ENCODE measurements around the gene LINC01488. TPM values are rescaled to one million over a fixed set of nuclear protein-coding genes. Genes with fewer than 3 reads are reported as not detected.

Gene LINC01488
- total RNA-seq, 1 experiment from 2014 or later: not detected

DNA sequence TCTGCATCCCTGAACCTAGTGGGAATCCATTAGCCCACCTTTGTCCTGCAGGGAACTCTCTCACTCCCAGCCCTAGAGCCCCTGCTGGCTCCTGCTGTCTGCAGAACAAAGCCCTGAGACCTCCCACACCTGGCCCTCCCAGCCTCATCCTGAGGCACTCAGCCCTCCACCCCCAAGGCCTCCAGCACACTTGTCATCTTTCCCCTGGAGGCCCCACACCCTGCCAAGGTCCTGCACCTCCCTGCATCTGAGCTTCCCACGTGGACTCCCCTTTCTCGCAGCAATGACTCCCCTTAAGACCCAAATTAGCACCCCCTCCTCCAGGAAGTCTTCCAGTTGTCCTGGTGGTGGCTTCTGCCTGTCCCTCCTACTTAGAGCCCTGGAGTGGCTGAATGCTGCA is 42.3 kb upstream of the LINC01488 start:
- intact Hi-C loops (cut with micrococcal nuclease; ENCODE audit: unreplicated experiment): no loop called here
- no peak for DNase-seq
- 0 out of 2 replicates have a peak, but pooled peaks cover 4% of the 10 kb centered on the region for H3K79me2 ChIP-seq (ENCODE audit: low read depth)
- no peak overlapping the region for H3K4me3 ChIP-seq
- no TSS peak for BruUV-seq (replicated peaks)
- H3K36me3 ChIP-seq (ENCODE audit: low read depth): no peaks in the 10 kb centered on the region
- H3K4me1 ChIP-seq (replicated peaks; ENCODE audit: insufficient read depth): peaks cover 74% of the 10 kb centered on the region
- no peak overlapping the region for H2AFZ ChIP-seq
- CTCF ChIA-PET: no interaction called here
- H3K9me2 ChIP-seq (ENCODE audit: insufficient read depth): no peaks in the 10 kb centered on the region
- POLR2A ChIA-PET (ENCODE audit: unreplicated experiment): interaction anchor here (0.5 to 0.7 kb wide), 2 partner anchors 220 to 272 kb away, joined by 3 to 4 read pairs; no protein-coding TSS in a partner anchor
- TF ChIP-seq, protein P1, sequence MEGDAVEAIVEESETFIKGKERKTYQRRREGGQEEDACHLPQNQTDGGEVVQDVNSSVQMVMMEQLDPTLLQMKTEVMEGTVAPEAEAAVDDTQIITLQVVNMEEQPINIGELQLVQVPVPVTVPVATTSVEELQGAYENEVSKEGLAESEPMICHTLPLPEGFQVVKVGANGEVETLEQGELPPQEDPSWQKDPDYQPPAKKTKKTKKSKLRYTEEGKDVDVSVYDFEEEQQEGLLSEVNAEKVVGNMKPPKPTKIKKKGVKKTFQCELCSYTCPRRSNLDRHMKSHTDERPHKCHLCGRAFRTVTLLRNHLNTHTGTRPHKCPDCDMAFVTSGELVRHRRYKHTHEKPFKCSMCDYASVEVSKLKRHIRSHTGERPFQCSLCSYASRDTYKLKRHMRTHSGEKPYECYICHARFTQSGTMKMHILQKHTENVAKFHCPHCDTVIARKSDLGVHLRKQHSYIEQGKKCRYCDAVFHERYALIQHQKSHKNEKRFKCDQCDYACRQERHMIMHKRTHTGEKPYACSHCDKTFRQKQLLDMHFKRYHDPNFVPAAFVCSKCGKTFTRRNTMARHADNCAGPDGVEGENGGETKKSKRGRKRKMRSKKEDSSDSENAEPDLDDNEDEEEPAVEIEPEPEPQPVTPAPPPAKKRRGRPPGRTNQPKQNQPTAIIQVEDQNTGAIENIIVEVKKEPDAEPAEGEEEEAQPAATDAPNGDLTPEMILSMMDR (conservative IDR thresholded peaks at IDR 0.05): no peak
- no peak for TF ChIP-seq EZH2 (IDR thresholded peaks at IDR 0.05; ENCODE audit: low read depth)
- no peaks in the 10 kb centered on the region for H3K9me3 ChIP-seq (ENCODE audit: insufficient read depth, low read depth)
- H3K27me3 ChIP-seq (ENCODE audit: insufficient read depth, low read depth): no peaks in the 10 kb centered on the region
- H3F3A ChIP-seq (ENCODE audit: insufficient read depth, low read depth): peaks cover 55% of the 10 kb centered on the region
- no peak overlapping the region for H3K27ac ChIP-seq
- H3K4me2 ChIP-seq: no peak overlapping the region
- no peaks in the 10 kb centered on the region for H4K20me1 ChIP-seq (ENCODE audit: insufficient read depth)

DNA sequence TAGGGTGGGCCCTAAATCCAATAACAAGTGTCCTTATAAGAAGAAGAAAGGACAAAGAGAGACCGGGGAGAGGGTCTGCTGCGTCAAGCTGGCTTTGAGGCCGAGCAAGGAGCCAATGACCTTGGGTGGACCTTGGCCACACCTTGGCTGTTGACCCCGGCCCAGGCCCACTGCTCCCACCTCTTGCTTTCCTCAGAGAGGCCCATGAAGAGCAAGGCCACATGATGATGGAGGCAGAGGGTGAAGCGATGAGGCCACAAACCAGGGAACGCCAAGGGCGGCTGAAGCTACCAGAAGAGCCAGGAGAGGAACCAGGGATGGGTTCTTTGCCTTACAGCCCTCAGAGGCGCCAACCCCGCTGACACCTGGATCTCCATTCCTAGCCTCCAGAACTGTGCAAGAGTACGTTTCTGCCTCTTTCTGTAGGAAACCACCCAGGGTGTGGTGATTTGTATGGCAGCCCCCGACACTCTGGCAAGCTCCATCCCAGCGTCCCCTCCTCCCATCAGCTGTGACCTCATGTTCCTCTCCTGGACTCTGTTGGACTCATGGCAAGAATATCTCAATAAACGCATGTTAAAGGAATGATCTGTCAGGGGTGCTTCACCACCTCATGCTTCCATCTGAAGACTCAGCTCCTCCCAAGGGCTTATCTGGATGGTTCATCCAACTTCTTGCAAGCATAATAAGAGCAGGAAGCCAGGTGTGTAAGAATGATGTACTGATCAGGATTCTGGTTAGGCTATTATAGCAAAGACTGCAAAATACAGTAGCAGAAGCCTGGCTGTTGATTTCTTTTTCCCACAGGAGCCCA is 41.6 kb upstream of the LINC01488 start:
- Histone ChIP-seq H3K9me3 (ENCODE audit: insufficient read depth, low read depth) (no peaks in the 10 kb centered on the region), H3K36me3 (ENCODE audit: low read depth) (no peaks in the 10 kb centered on the region), H3K79me2 (ENCODE audit: low read depth) (0 out of 2 replicates have a peak, but pooled peaks cover 5% of the 10 kb centered on the region), H3K4me3 (no peak overlapping the region), H3K27ac (no peak overlapping the region), H3F3A (ENCODE audit: insufficient read depth, low read depth) (peaks cover 58% of the 10 kb centered on the region), H3K27me3 (ENCODE audit: insufficient read depth, low read depth) (no peaks in the 10 kb centered on the region), H3K4me2 (no peak overlapping the region), H2AFZ (no peak overlapping the region), H4K20me1 (ENCODE audit: insufficient read depth) (no peaks in the 10 kb centered on the region), H3K9me2 (ENCODE audit: insufficient read depth) (no peaks in the 10 kb centered on the region), H3K4me1 (replicated peaks; ENCODE audit: insufficient read depth) (peaks cover 72% of the 10 kb centered on the region)
- no TSS peak for BruUV-seq (replicated peaks)
- intact Hi-C loops (cut with micrococcal nuclease; ENCODE audit: unreplicated experiment): no loop called here
- TF ChIP-seq EZH2 (IDR thresholded peaks at IDR 0.05; ENCODE audit: low read depth): no peak
- TF ChIP-seq, protein P1 (conservative IDR thresholded peaks at IDR 0.05): no peak
- POLR2A ChIA-PET (ENCODE audit: unreplicated experiment): interaction anchor here (0.5 to 0.7 kb wide), 2 partner anchors 219 to 272 kb away, joined by 3 to 4 read pairs; no protein-coding TSS in a partner anchor
- CTCF ChIA-PET: no interaction called here
- DNase-seq: no peak

DNA sequence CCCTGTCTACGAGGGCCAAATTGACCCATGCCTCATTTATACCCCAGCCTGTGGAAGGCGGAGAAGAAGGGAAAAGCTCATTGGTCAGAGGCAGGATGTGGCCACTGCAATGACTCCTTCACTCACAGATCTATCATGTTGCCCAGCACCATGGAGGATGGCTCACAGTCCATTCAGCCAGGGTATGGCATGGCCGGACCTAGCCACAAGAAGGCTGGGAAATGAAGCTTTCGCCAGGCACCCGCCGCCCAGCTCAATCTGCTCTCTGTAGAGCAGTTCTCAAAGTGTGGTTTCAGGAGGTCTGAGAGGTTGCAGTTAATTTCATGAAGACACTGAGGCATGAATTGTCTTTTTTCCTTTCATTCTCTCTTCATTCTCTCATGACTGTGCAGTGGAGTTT is 40.6 kb upstream of the LINC01488 start:
- Histone ChIP-seq H4K20me1 (ENCODE audit: insufficient read depth) (no peaks in the 10 kb centered on the region), H3K27me3 (ENCODE audit: insufficient read depth, low read depth) (no peaks in the 10 kb centered on the region), H3K9me2 (ENCODE audit: insufficient read depth) (no peaks in the 10 kb centered on the region), H3K36me3 (ENCODE audit: low read depth) (no peaks in the 10 kb centered on the region), H3K4me1 (replicated peaks; ENCODE audit: insufficient read depth) (peaks cover 70% of the 10 kb centered on the region), H3K4me3 (no peak overlapping the region), H3K79me2 (ENCODE audit: low read depth) (0 out of 2 replicates have a peak, but pooled peaks cover 5% of the 10 kb centered on the region), H3K4me2 (peak overlapping the region; percentile 85), H3K27ac (peak overlapping the region; percentile 88), H3F3A (ENCODE audit: insufficient read depth, low read depth) (peaks cover 54% of the 10 kb centered on the region), H3K9me3 (ENCODE audit: insufficient read depth, low read depth) (no peaks in the 10 kb centered on the region), H2AFZ (no peak overlapping the region)
- ChIA-PET CTCF (interaction anchor here (0.6 kb wide), 1 partner anchor 228 kb away, joined by 3 read pairs; no protein-coding TSS in a partner anchor), POLR2A (ENCODE audit: unreplicated experiment) (no interaction called here)
- intact Hi-C loops (cut with micrococcal nuclease; ENCODE audit: unreplicated experiment): no loop called here
- BruUV-seq (replicated peaks): no TSS peak
- no peak for DNase-seq
- TF ChIP-seq EZH2 (IDR thresholded peaks at IDR 0.05; ENCODE audit: low read depth): no peak
- TF ChIP-seq, protein P1 (conservative IDR thresholded peaks at IDR 0.05): no peak

Data from PC-9 (cell line).